SH-SY5Y (cell line): ENCODE measurements around the gene ATL2.

Source experiments
- GATA2 ChIP-seq: IDR thresholded peaks from 2 replicates; pipeline ENCODE4 v1.6.1; 2011; ENCODE audit warnings: mild to moderate bottlenecking, low read depth, low read length
- GATA3 ChIP-seq: IDR thresholded peaks from 2 replicates; pipeline ENCODE4 v1.6.1; 2011; ENCODE audit warnings: low read depth, mild to moderate bottlenecking, low read length, moderate library complexity

ATL2 gene

GRCh38 chr2:38315707-38316333 is 61.3 kb downstream of the ATL2 start:
- TF ChIP-seq GATA2 (no peak), GATA3 (no peak)

GRCh38 chr2:38308821-38309220 is 68.3 kb downstream of the ATL2 start:
- TF ChIP-seq GATA3, result no peak
- no peak for TF ChIP-seq GATA2

- TF ChIP-seq GATA2 (no peak), GATA3 (no peak)
Measured at GRCh38 chr2:38301969-38302702, 74.9 kb downstream of the ATL2 start.

- TF ChIP-seq GATA3 (no peak), GATA2 (no peak)
Measured at GRCh38 chr2:38301340-38301968, 75.6 kb downstream of the ATL2 start.

- TF ChIP-seq GATA3 (no peak), GATA2 (no peak)
Measured at GRCh38 chr2:38298539-38298938, 78.5 kb downstream of the ATL2 start.

GRCh38 chr2:38296197-38296780 is 80.8 kb downstream of the ATL2 start:
- TF ChIP-seq GATA3, result no peak
- TF ChIP-seq GATA2, result no peak

GRCh38 chr2:38294597-38294996 is 82.5 kb downstream of the ATL2 start:
- no peak for TF ChIP-seq GATA3
- no peak for TF ChIP-seq GATA2

GRCh38 chr2:38293152-38293865 is 83.8 kb downstream of the ATL2 start:
- TF ChIP-seq GATA3 (no peak), GATA2 (no peak)

- TF ChIP-seq GATA2 (no peak), GATA3 (no peak)
Measured at GRCh38 chr2:38290332-38290731, 86.7 kb downstream of the ATL2 start.

- TF ChIP-seq GATA2 (no peak), GATA3 (no peak)
Measured at GRCh38 chr2:38284971-38285370, 92.1 kb downstream of the ATL2 start.

- TF ChIP-seq GATA3 (no peak), GATA2 (no peak)
Measured at GRCh38 chr2:38281095-38281742, 95.9 kb downstream of the ATL2 start.

GRCh38 chr2:38279201-38279600 is 97.9 kb downstream of the ATL2 start:
- TF ChIP-seq GATA3 (no peak), GATA2 (no peak)

- TF ChIP-seq GATA2 (no peak), GATA3 (no peak)
Measured at GRCh38 chr2:38277245-38278116, 99.6 kb downstream of the ATL2 start.
